Body of pancreas (tissue), 4 donors: ENCODE data around the gene FARS2. TPM values are rescaled to one million over a fixed set of nuclear protein-coding genes. Genes with fewer than 3 reads are reported as not detected.

Experiments
- ATAC-seq: fragments of 150-250 bp; one replicate; pipeline ENCODE4 v1.9.1; 2016
- DNase-seq, 4 donors: peaks; one replicate each; pipeline ENCODE4 v3.0.0-alpha.2; 2019
- H3K27ac ChIP-seq, 4 donors: fragments of 200-600 bp; sonication (generic); 1 replicate in 3 of 4; 2 replicates in 1 of 4; pipeline versions ENCODE4 v1.5.1 to v1.6.1; 2016 to 2019; ENCODE audit warnings: mild to moderate bottlenecking in 1 of 4, mixed read lengths in 1 of 4, moderate library complexity in 1 of 4
- H3K27me3 ChIP-seq, 2 donors: fragments of 200-600 bp; sonication (generic); one replicate each; pipeline ENCODE4 v1.6.0; 2016; ENCODE audit warnings: mild to moderate bottlenecking in 1 of 2
- H3K36me3 ChIP-seq, 2 donors: fragments of 200-600 bp; sonication (generic); replicated peaks in 1 of 2; 2 replicates each; pipeline ENCODE4 v1.5.1; 2016; ENCODE audit warnings: low read depth in 2 of 2; ENCODE audit not compliant: insufficient read depth in 1 of 2
- H3K4me1 ChIP-seq: fragments of 200-600 bp; sonication (generic); one replicate; pipeline ENCODE4 v1.6.0; 2016
- H3K4me3 ChIP-seq, 2 donors: fragments of 200-600 bp; sonication (generic); 1 replicate in 1 of 2; 2 replicates in 1 of 2; pipeline ENCODE4 v1.5.1; 2016 to 2019
- H3K9me3 ChIP-seq, 3 donors: fragments of 200-600 bp; sonication (generic); 1 replicate in 2 of 3; 2 replicates in 1 of 3; pipeline ENCODE4 v1.5.1; 2016
- CTCF ChIP-seq, 7 experiments: fragments of 450-650 bp in 4 of 7; fragments of 200-600 bp in 3 of 7; sonication (generic) in 3 of 7; IDR thresholded peaks; one replicate each; pipeline ENCODE4 v1.5.1; 2016 to 2019; ENCODE audit warnings: antibody characterized with exemption in 7 of 7
- POLR2A ChIP-seq, 3 donors: fragments of 450-650 bp; IDR thresholded peaks; one replicate each; pipeline ENCODE4 v1.6.1; 2016; ENCODE audit warnings: antibody characterized with exemption in 3 of 3, mild to moderate bottlenecking in 2 of 3
- WGBS, 2 donors: methylation state at CpG; one replicate each; pipeline ENCODE4 v1.1.5; 2017; 5-methylcytosine and 5-hydroxymethylcytosine counted together
- intact Hi-C: fragments of 100-400 bp; cut with DNase I; formaldehyde crosslinking; loops from one replicate; pipeline ENCODE4 v1.15.1; 2023
- total RNA-seq, 2 donors: library from RNA; depleted of rRNA; stranded (reverse); fragments of >200 nt; gene quantifications; one replicate each; pipeline ENCODE4 v1.1.0, GENCODE V29; 2016

FARS2 gene
- total RNA-seq, 2 donors from 2014 or later = 6.5 to 9.6 TPM

- Histone ChIP-seq H3K4me1 (peaks cover 26% of the 10 kb centered on the region), H3K9me3 (no peaks in the 10 kb centered on the region), H3K27me3 (no peaks in the 10 kb centered on the region), H3K4me3 (no peak overlapping the region), H3K27ac (no peak overlapping the region), H3K36me3 (no peaks in the 10 kb centered on the region)
- TF ChIP-seq CTCF (IDR thresholded peaks at IDR 0.05) (no peak), POLR2A (IDR thresholded peaks at IDR 0.05) (no peak)
- 32 to 52% methylated on average over 1 of the region's 1 CpG for whole genome bisulfite sequencing, 2 donors
- ATAC-seq (no peak), DNase-seq (no peak)
- intact Hi-C loops = no loop called here
Measured at GRCh38 chr6:5292154-5292553, 30.8 kb downstream of the FARS2 start.

- DNase-seq (peak in 1 of 4 donors; percentile 11), ATAC-seq (peak; percentile 55)
- 18 to 24% methylated on average over 2 of the region's 2 CpGs for WGBS, 2 donors
- peaks cover 15% of the 10 kb centered on the region for H3K4me1 ChIP-seq
- no peaks in the 10 kb centered on the region for H3K36me3 ChIP-seq
- H3K4me3 ChIP-seq = no peak overlapping the region
- no peak overlapping the region for H3K27ac ChIP-seq
- H3K27me3 ChIP-seq = no peaks in the 10 kb centered on the region
- TF ChIP-seq CTCF (IDR thresholded peaks at IDR 0.05) (no peak), POLR2A (IDR thresholded peaks at IDR 0.05) (no peak)
- no peaks in the 10 kb centered on the region for H3K9me3 ChIP-seq
- intact Hi-C loops = no loop called here
Measured at GRCh38 chr6:5293692-5294091, 32.4 kb downstream of the FARS2 start.

- TF ChIP-seq CTCF (IDR thresholded peaks at IDR 0.05) = no peak
- TF ChIP-seq POLR2A (IDR thresholded peaks at IDR 0.05) = no peak
- WGBS, 2 donors = 79 to 87% methylated on average over 11 of the region's 11 CpGs
- no peaks in the 10 kb centered on the region for H3K9me3 ChIP-seq
- no peak overlapping the region for H3K4me3 ChIP-seq
- no peaks in the 10 kb centered on the region for H3K27me3 ChIP-seq
- no peaks in the 10 kb centered on the region for H3K36me3 ChIP-seq
- no peak for ATAC-seq
- DNase-seq = no peak
- intact Hi-C loops = no loop called here
- H3K27ac ChIP-seq = no peak overlapping the region
- H3K4me1 ChIP-seq = peaks cover 15% of the 10 kb centered on the region
Measured at GRCh38 chr6:5294392-5295211, 33.3 kb downstream of the FARS2 start.

- Histone ChIP-seq H3K4me3 (no peak overlapping the region), H3K4me1 (peaks cover 15% of the 10 kb centered on the region), H3K9me3 (no peaks in the 10 kb centered on the region), H3K27me3 (no peaks in the 10 kb centered on the region), H3K27ac (no peak overlapping the region), H3K36me3 (no peaks in the 10 kb centered on the region)
- no peak for ATAC-seq
- WGBS, 2 donors = 88 to 92% methylated on average over 7 of the region's 7 CpGs
- intact Hi-C loops = no loop called here
- TF ChIP-seq POLR2A (IDR thresholded peaks at IDR 0.05) (no peak), CTCF (IDR thresholded peaks at IDR 0.05) (no peak)
- DNase-seq = no peak
Measured at GRCh38 chr6:5295623-5296022, 34.3 kb downstream of the FARS2 start.
